Fibroblast of the conjunctiva (primary cell): ENCODE results near the gene AAMDC.
"Not testable (repeated sequence)": the region's sequence is repeated elsewhere in the genome, so short reads cannot be mapped to it uniquely, and the experiment has no call there.

Source experiments
- DNase-seq: peaks from one replicate; pipeline ENCODE4 v3.0.0-alpha.2; 2010; ENCODE audit warnings: low read depth

The AAMDC gene

DNA sequence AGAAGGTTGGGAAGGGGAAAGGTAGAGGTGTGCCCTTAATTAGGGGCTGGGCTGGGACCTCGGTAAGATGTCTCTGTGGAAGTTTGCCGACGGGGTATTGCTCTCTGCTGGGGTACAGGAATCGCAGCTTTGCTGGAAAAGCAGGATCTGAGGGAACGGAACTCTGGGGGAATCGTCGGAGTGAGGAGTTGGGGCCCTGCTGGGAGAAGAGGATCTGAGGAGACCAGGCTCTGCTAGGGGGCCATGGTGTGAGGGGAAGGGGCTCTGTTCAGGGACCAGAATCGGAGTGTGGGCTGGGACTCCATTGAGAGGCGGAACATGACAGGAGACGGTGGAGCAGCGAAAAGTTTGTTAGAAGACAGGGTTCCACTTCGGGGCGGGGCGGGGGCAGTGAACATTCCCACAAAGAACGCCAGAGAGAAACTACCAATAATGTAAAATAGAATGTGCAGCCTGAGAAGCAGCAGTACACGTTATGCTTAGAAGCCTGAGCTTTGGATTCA is 456 bp downstream of the AAMDC start:
- no peak for DNase-seq

- not testable (repeated sequence) for DNase-seq
These were observed 1.2 kb downstream of the AAMDC start for GRCh38 chr11:77822126-77822525.

DNA sequence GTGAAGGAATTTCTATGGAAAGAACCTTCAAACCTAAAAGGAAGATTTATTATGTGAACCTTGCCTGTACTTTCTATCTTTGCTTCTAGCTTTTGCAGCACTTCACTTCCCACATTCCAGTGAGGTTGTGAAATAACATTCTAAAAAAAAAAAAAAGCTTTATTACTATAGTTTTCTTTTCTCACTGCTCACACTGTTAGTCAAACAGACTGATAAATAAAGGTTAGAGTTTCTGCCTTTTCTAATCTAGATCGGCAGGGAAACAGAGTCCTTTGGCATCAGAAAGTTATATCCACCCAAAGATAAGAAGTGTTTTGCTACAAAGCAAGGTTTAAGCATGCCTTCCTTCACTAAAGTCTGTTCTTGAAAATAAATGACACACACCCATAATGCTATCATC is 2.8 kb downstream of the AAMDC start:
- no peak for DNase-seq

- no peak for DNase-seq
These were observed 8.0 kb downstream of the AAMDC start for GRCh38 chr11:77828926-77829325.

DNA sequence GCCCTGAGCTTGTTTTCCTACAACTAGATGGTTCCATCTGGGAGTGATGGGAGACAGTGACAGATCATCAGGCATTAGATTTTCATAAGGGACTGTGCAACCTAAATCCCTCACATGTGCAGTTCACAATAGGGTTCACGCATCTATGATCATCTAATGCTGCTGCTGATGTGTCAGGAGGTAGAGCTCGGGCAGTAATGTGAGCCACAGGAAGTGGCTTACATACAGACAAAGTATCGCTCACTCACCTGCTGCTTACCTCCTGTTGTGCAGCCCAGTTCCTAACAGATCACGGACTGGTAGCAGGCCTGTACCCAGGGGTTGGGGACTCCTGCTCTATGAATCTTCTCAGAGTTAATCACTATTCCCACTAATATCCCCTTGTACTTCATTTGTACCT is 12.4 kb downstream of the AAMDC start:
- no peak for DNase-seq

GRCh38 chr11:77842441-77843121 is 21.6 kb downstream of the AAMDC start:
- no peak for DNase-seq

GRCh38 chr11:77843700-77844099 is 22.8 kb downstream of the AAMDC start:
- not testable (repeated sequence) for DNase-seq

GRCh38 chr11:77851503-77851902 is 30.6 kb downstream of the AAMDC start:
- DNase-seq, result peak; percentile 1

- no peak for DNase-seq
These were observed 33.9 kb downstream of the AAMDC start for GRCh38 chr11:77854838-77855237.

- DNase-seq, result not testable (repeated sequence)
These were observed 37.0 kb downstream of the AAMDC start for GRCh38 chr11:77857906-77858457.

DNA sequence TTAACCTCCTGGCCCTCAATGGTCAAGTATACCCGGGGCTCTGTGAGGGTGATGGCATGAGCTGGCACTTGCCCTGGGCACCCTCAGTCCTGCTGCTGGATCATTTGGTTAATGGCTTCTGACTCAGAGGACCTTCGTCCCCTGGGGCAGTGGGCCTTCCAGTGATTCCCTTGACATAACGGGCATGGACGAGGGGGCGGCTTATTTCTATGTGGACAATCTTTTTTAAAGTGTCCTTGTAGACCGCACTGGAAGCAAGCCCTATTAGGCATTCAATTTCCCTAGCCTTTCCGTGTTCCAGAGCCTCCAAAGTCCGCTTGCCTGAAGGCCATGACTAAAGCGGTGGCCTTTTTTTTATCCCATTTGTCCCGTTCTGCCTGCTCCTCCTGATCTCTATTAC is 40.5 kb downstream of the AAMDC start:
- not testable (repeated sequence) for DNase-seq

- DNase-seq, result no peak
These were observed 44.9 kb downstream of the AAMDC start for GRCh38 chr11:77865805-77866204.

GRCh38 chr11:77866336-77866735 is 45.4 kb downstream of the AAMDC start:
- no peak for DNase-seq

- DNase-seq, result no peak
These were observed 47.8 kb downstream of the AAMDC start for GRCh38 chr11:77868744-77869143.

- DNase-seq, result no peak
These were observed 50.9 kb downstream of the AAMDC start for GRCh38 chr11:77871855-77872254.

- no peak for DNase-seq
These were observed 52.4 kb downstream of the AAMDC start for GRCh38 chr11:77873345-77873744.

GRCh38 chr11:77874206-77874605 is 53.3 kb downstream of the AAMDC start:
- DNase-seq, result no peak

DNA sequence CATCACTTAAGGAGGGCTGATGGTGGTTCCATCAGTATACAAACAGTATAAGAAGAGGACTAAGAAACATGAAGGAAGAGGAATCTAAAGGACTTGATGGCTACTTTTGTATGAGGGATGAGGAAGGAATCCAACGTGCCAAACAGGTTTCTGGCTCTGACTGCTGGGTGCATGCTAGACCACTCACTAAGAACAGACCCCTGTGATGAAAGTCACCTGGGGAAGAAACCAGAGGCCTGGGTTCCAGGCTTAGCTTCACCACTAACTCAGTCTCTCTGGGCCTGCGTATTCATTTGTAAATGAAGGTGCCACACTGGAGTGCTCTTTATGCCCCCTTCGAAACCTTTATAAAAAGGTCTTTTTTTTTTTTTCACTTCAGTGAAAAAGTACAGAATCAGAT is 55.1 kb downstream of the AAMDC start:
- DNase-seq, result no peak

GRCh38 chr11:77878247-77878646 is 57.3 kb downstream of the AAMDC start:
- peak; percentile 85 for DNase-seq

DNA sequence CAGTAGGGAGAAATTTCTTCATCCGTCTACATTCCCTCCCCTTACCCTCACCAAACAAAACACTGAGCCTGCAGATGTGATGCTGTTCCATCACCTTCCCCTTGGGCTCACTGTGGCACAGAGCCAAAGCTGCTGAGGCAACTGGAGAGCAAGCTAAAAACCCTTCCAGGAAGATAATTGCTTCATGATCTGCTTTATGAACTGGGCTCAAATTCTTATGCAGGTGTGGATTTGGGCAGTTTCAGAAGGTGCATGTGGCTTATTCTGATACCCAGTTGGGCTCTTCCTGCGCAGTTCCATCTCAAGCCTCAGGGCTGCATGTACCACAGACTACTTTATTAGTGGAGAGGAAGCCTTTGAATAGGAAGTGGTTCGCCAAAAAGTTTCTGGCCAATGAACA is 58.3 kb downstream of the AAMDC start:
- DNase-seq, result peak; percentile 80

DNA sequence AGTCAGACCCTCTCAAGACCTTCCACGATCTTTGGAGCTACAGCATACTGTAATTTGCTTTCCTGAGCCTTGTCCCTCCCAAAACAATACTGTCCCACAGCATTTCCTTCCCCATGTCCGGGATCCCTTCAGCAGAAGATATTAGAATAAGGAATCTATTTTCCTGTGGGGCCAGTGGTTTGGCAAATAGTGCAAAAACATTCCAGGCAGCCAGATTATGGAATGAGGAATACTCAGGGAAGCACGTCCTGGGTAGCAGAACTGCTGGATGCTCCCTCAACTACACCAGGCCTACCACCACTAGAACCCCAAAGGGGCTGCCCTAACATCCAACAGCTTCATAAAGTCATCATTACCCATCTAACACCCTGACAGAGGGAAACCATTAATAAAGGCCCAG is 61.5 kb downstream of the AAMDC start:
- DNase-seq, result no peak

DNA sequence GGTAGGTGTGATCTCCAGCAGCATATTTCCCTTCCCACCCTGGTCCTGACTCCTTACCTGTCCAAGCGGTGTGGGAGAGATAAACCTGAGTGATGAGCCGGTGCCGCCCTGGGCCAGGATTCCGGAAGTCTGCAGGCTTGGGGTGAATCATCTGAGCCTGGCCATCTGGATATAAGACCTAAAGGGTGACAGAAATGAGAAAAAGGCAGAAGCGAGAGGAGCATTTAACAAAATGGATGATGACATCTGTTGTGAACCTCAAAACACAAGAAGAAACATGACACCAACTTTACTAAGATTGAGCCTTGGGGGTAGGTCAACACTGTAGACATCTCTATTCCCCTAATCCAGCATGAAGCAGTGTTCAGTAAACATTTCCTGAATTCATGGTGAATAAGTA is 62.8 kb downstream of the AAMDC start:
- DNase-seq, result no peak

DNA sequence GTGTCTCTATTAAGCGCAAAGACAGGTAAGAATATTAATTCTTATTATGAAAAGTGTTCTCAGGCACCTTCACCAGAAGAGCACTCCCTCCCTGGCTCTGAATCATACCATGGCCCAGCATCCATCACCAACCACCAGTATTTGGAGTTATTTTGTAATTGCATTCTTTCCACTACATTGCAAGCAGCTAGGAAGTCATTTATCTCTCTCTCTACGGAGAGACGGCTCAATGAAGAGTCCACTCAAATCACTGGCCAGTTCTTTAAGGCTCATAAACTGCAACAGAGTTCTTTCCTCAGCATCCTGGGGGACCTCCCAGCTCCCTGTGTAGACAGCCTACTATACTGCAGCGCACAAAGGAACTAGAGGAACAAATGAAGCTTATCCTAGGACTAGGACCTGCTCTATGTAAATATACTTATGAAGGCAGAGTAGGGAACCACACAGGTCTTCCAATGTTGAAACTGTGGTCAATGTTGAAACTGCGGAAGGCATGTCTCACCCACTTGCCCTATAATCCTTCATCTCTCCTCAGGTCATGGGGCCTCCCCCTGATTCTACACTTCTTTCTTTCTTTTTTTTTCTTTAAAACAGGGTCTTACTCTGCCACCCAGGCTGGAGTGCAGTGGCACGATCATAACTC is 63.4 kb downstream of the AAMDC start:
- no peak for DNase-seq

DNA sequence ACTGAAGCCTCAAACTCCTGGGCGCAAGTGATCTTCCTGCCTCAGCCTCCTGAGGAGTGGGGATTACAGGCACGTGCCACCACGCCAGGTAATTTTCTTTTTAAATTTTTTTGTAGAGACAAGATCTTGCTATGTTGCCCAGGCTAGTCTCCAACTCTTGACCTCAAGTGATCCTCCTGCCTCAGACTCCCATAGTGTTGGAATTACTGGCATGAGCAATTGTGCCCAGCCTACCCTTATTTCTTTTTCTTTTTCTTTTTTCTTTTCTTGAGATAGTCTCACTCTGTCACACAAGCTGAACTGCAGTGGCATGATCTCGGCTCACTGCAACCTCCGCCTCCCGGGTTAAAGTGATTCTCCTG is 63.9 kb downstream of the AAMDC start:
- DNase-seq, result no peak
